GM21786 (cell line): ENCODE data around the gene TMEM260.
"Not testable (repeated sequence)": the region's sequence is repeated elsewhere in the genome, so short reads cannot be mapped to it uniquely, and the experiment has no call there.

ENCODE experiments used
- ATAC-seq: cut with Tn5 transposase; IDR thresholded peaks from one replicate; pipeline ENCODE4 v1.9.1; 2021; ENCODE audit not compliant: unreplicated experiment

Gene TMEM260

DNA sequence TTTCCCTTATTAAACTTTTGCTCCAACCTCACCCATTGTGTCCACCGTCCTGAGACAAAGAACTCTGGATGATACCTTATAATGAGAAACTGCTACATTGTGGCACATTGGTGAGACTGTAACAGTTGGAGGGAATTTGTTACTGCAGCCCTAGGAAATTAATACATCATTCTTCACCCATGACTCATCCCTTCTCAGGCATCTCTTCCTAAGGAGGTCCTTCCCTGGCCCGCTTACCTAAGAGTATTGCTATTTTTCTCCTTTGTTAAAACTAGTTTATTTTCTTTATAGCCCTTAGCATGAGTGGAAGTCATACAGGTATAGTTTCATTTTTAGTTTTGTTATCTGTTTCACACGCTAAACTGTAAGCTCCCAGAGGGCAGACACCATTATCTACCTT is 87.1 kb downstream of the TMEM260 start:
- no peak for ATAC-seq

GRCh38 chr14:56667290-56667689 is 87.7 kb downstream of the TMEM260 start:
- ATAC-seq: not testable (repeated sequence)

DNA sequence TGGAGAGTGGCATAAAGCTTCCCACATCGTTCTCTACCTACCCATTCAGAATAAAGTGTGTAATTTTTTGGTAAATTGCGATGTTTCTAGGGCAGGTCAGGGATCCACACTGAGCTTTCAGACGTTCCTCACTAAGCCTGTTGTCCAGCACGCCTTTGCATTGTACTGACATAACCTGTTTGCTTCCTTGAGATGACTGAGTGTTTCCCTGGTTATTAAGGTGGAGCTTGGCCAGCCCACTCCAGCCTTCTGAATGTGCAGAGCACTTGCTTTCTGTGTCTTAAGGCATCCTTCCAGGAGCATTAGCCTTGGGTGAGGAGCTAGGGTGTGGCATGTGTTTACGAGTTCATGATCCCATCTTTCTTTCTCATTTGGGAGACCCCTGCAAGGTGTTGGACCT is 96.4 kb downstream of the TMEM260 start:
- no peak for ATAC-seq

- ATAC-seq: no peak
Observed at GRCh38 chr14:56678838-56679237, 99.2 kb downstream of the TMEM260 start.

GRCh38 chr14:56686416-56686815 is 106.8 kb downstream of the TMEM260 start:
- no peak for ATAC-seq

GRCh38 chr14:56687123-56687522 is 107.5 kb downstream of the TMEM260 start:
- ATAC-seq: no peak

DNA sequence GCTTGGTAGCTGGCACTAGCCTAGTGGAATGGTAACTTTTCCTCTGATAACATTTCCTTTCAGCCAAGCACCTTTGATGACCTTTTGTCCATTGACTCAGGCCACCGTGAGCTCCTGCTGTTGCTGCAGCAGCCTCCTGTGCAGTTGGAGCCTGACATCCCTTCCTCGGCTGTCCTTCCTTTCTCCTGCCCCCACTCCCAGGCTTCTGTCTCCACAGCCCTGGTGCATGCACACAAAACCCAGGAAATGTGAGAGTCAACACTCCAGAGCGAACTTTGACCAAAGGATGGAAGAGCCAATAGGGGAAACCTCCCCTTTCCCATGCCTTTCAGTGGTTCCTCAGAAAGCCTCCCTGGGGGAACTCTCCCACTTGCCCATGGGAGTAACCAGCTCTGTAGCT is 115.0 kb downstream of the TMEM260 start:
- no peak for ATAC-seq

DNA sequence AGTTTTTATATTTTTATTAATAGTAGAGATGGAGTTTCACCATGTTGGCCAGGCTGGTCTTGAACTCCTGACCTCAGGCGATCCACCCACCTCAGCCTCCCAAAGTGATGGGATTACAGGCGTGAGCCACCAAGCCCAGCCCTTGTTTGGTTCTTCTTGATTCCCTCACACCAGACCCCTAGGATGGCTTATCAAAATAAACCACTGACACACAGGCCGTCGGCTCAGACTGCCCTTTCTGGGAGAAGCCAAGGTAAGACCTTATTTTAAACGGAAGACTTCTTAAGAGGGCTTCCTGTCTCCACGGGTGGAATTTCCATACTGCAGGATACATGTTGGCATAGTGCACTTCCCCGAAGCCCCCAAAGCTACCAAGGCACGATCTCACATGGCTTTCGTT is 115.6 kb downstream of the TMEM260 start:
- ATAC-seq: not testable (repeated sequence)
